Measurements from ENCODE around the gene GLI3. TPM values are rescaled to one million over a fixed set of nuclear protein-coding genes. Genes with fewer than 3 reads are reported as not detected.
A peak's percentile ranks its signal among the peaks of the same experiment; 100 is the strongest.

Gene GLI3
- total RNA-seq, 4 donors from 2014 or later, result 16.5 to 105 (median 22.6) TPM

DNA sequence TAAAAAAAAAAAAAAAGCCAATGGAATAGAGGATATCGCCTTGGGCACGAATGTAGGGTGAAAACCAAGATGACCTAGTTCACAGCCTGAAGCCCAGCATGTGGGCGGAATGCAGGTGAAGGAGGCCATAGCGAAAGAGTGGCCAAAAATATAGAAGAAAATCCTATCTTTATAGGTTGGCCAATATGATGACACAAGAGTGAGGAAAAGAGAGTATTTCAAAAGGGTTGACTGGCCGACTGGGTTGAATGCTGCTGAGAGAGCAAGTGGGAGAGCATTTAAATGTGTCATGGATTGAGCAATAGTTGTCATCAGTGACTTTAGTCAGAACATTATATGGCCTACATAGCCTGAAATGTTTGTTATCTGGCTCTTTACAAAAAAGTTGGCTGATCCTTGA, 17.2 kb upstream of the GLI3 start:
- no peak for TF ChIP-seq POLR2A (IDR thresholded peaks at IDR 0.05)
- TF ChIP-seq, protein P1, sequence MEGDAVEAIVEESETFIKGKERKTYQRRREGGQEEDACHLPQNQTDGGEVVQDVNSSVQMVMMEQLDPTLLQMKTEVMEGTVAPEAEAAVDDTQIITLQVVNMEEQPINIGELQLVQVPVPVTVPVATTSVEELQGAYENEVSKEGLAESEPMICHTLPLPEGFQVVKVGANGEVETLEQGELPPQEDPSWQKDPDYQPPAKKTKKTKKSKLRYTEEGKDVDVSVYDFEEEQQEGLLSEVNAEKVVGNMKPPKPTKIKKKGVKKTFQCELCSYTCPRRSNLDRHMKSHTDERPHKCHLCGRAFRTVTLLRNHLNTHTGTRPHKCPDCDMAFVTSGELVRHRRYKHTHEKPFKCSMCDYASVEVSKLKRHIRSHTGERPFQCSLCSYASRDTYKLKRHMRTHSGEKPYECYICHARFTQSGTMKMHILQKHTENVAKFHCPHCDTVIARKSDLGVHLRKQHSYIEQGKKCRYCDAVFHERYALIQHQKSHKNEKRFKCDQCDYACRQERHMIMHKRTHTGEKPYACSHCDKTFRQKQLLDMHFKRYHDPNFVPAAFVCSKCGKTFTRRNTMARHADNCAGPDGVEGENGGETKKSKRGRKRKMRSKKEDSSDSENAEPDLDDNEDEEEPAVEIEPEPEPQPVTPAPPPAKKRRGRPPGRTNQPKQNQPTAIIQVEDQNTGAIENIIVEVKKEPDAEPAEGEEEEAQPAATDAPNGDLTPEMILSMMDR (IDR thresholded peaks at IDR 0.05), result no peak
- intact Hi-C loops (cut with DNase I; ENCODE audit: low total_unique reads), result no loop called here
- H3K36me3 ChIP-seq, result no peaks in the 10 kb centered on the region
- H3K9me3 ChIP-seq, result no peaks in the 10 kb centered on the region
- DNase-seq, result peak in 1 of 2 donors; percentile 33
- no peak overlapping the region for H3K27ac ChIP-seq
- H3K27me3 ChIP-seq, result no peaks in the 10 kb centered on the region
- no peaks in the 10 kb centered on the region for H3K4me1 ChIP-seq
- H3K4me3 ChIP-seq, result no peak overlapping the region

DNA sequence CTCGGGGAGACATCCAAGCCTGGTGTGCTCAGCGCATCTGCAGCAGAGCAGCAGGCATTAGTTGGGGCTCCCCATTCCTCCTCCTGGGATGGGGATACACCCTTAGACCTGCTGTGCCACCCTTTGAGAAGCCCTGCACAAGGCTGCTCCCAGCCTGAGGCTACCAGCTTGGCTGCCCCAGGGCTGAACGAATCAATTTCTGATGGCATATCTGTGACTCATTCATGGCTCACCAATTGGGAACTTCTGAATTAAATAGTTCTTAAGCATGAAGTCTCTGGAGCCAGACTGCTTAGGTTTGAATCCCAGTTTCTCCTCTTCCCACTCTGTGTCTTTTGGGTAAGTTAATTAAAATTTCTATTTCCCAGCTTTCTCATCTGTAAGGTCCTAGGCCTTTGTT, 16.3 kb upstream of the GLI3 start:
- no peaks in the 10 kb centered on the region for H3K36me3 ChIP-seq
- H3K27ac ChIP-seq, result no peak overlapping the region
- intact Hi-C loops (cut with DNase I; ENCODE audit: low total_unique reads), result no loop called here
- no peak overlapping the region for H3K4me3 ChIP-seq
- no peaks in the 10 kb centered on the region for H3K27me3 ChIP-seq
- H3K9me3 ChIP-seq, result no peaks in the 10 kb centered on the region
- no peaks in the 10 kb centered on the region for H3K4me1 ChIP-seq
- TF ChIP-seq, protein P1 (IDR thresholded peaks at IDR 0.05), result no peak
- no peak for TF ChIP-seq POLR2A (IDR thresholded peaks at IDR 0.05)
- no peak for DNase-seq

DNA sequence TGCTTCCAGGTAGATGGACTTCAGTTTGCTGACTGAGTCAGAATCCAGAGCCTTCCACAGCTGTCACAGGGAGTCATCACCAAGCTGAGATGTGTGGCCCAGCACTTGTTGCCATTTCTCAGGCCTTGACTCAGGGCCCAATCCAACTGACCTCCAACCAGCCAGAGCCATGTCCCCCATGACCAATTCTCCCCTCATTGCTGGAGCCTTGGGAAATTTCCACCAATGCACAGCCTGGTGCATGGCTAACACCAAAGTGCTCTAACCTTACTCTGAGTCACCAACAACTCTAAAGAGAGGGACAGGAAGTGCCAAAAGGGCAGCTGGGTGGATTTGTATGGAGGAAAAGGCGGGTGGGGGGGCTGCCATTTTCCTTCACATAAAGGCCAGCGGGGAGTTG, 13.4 kb upstream of the GLI3 start:
- no peak for TF ChIP-seq POLR2A (IDR thresholded peaks at IDR 0.05)
- TF ChIP-seq, protein P1 (IDR thresholded peaks at IDR 0.05), result no peak
- Histone ChIP-seq H3K4me3 (no peak overlapping the region), H3K9me3 (no peaks in the 10 kb centered on the region), H3K27ac (no peak overlapping the region), H3K36me3 (no peaks in the 10 kb centered on the region), H3K27me3 (no peaks in the 10 kb centered on the region), H3K4me1 (no peaks in the 10 kb centered on the region)
- intact Hi-C loops (cut with DNase I; ENCODE audit: low total_unique reads), result no loop called here
- no peak for DNase-seq

GRCh38 chr7:42248579-42248978, 11.6 kb upstream of the GLI3 start:
- H3K4me3 ChIP-seq, result no peak overlapping the region

GRCh38 chr7:42247301-42247700, 10.3 kb upstream of the GLI3 start:
- no peak for DNase-seq
- Histone ChIP-seq H3K27me3 (no peaks in the 10 kb centered on the region), H3K36me3 (no peaks in the 10 kb centered on the region), H3K9me3 (no peaks in the 10 kb centered on the region), H3K27ac (no peak overlapping the region), H3K4me3 (no peak overlapping the region), H3K4me1 (no peaks in the 10 kb centered on the region)
- intact Hi-C loops (cut with DNase I; ENCODE audit: low total_unique reads), result no loop called here
- TF ChIP-seq, protein P1 (IDR thresholded peaks at IDR 0.05), result no peak
- TF ChIP-seq POLR2A (IDR thresholded peaks at IDR 0.05), result no peak

More at GRCh38 chr7:42248579-42248978, 11.6 kb upstream of the GLI3 start:
- no peak for DNase-seq
- H3K36me3 ChIP-seq, result no peaks in the 10 kb centered on the region
- no peaks in the 10 kb centered on the region for H3K27me3 ChIP-seq
- H3K9me3 ChIP-seq, result no peaks in the 10 kb centered on the region
- intact Hi-C loops (cut with DNase I; ENCODE audit: low total_unique reads), result no loop called here
- TF ChIP-seq, protein P1 (IDR thresholded peaks at IDR 0.05), result no peak
- TF ChIP-seq POLR2A (IDR thresholded peaks at IDR 0.05), result no peak
- no peak overlapping the region for H3K27ac ChIP-seq
- no peaks in the 10 kb centered on the region for H3K4me1 ChIP-seq
